Measurements from ENCODE around the gene SOWAHA. TPM values are rescaled to one million over a fixed set of nuclear protein-coding genes. Genes with fewer than 3 reads are reported as not detected.

Gene SOWAHA
- total and polyA plus RNA-seq, 2 donors (not counting 3 experiments of a cell fraction or from before 2014, with no cell fraction given), result not detected

DNA sequence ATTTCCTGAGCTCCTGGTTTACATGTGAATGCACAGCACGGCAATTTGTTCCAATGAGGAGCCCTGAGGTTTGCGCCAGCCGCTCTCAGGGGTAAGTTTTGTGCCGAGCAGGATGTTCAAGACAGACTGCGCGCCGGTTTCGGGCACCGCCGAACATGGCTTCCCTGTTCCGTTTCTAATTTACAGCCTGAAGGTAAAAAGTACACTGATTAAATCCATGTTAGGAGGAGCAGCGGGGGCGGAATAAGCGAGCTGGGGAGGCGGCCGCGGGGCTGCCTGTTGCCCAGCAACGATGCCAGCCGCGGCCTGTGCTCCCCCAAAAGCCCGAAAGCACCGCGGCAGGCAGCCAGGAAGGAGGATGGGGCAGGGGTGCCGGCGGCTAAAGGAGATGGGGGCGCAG, 6.4 kb downstream of the SOWAHA start:
- Histone ChIP-seq H3K9me3 (replicated peaks; ENCODE audit: control insufficient read depth, insufficient read depth, low read length) (no peaks in the 10 kb centered on the region), H3K79me2 (ENCODE audit: control insufficient read depth, insufficient read depth, low read length) (no peaks in the 10 kb centered on the region), H3K4me3 (replicated peaks in 1 of 3; ENCODE audit: insufficient read depth in 1 of 3, low read depth in 1 of 3, low read length in 3 of 3) (no peak overlapping the region), H4K20me1 (replicated peaks; ENCODE audit: control insufficient read depth, extremely low read depth, insufficient read depth, low read length) (no peaks in the 10 kb centered on the region), H3K9ac (replicated peaks; ENCODE audit: extremely low read depth, insufficient read depth, low read length) (no peak overlapping the region), H3K4me2 (ENCODE audit: insufficient read depth, low read length) (no peak overlapping the region), H3K36me3 (ENCODE audit: control insufficient read depth in 2 of 2, extremely low read depth in 1 of 2, insufficient read depth in 2 of 2, low read length in 2 of 2) (peaks cover 0 to 4% of the 10 kb centered on the region in 2 experiments), H3K9me1 (replicated peaks; ENCODE audit: control insufficient read depth, extremely low read depth, insufficient read depth, low read length) (no peaks in the 10 kb centered on the region), H3K4me1 (ENCODE audit: control insufficient read depth, extremely low read depth, insufficient read depth, low read length) (peaks cover 2% of the 10 kb centered on the region), H3K27me3 (ENCODE audit: control insufficient read depth in 2 of 2, insufficient read depth in 2 of 2, low read length in 2 of 2) (no peaks in the 10 kb centered on the region), H3K27ac (ENCODE audit: insufficient read depth, low read depth, low read length) (no peak overlapping the region), H2AFZ (ENCODE audit: low read depth, low read length) (no peak overlapping the region)
- ChIA-PET CTCF (interaction anchor here (0.7 to 5.9 kb wide), 63 partner anchors 10 to 604 kb away, joined by 3 to 179 read pairs (median 5); partner anchors contain the start of genes CCNI2, KIF3A, SEPTIN8 and SHROOM1), POLR2A (no interaction called here)
- no peak for TF ChIP-seq FOS (IDR thresholded peaks at IDR 0.05; ENCODE audit: borderline replicate concordance, insufficient read depth, low read length)
- TF ChIP-seq, protein P1, sequence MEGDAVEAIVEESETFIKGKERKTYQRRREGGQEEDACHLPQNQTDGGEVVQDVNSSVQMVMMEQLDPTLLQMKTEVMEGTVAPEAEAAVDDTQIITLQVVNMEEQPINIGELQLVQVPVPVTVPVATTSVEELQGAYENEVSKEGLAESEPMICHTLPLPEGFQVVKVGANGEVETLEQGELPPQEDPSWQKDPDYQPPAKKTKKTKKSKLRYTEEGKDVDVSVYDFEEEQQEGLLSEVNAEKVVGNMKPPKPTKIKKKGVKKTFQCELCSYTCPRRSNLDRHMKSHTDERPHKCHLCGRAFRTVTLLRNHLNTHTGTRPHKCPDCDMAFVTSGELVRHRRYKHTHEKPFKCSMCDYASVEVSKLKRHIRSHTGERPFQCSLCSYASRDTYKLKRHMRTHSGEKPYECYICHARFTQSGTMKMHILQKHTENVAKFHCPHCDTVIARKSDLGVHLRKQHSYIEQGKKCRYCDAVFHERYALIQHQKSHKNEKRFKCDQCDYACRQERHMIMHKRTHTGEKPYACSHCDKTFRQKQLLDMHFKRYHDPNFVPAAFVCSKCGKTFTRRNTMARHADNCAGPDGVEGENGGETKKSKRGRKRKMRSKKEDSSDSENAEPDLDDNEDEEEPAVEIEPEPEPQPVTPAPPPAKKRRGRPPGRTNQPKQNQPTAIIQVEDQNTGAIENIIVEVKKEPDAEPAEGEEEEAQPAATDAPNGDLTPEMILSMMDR (IDR thresholded peaks at IDR 0.05; ENCODE audit: extremely low read depth in 1 of 2, insufficient read depth in 1 of 2, low read depth in 1 of 2, low read length in 2 of 2), result no peak
- TF ChIP-seq EZH2 (IDR thresholded peaks at IDR 0.05; ENCODE audit: borderline replicate concordance, low read depth, low read length, severe bottlenecking), result no peak
- no peak for TF ChIP-seq MYC (IDR thresholded peaks at IDR 0.05; ENCODE audit: low read depth, low read length)
- TF ChIP-seq, protein P2, sequence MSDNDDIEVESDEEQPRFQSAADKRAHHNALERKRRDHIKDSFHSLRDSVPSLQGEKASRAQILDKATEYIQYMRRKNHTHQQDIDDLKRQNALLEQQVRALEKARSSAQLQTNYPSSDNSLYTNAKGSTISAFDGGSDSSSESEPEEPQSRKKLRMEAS (IDR thresholded peaks at IDR 0.05; ENCODE audit: insufficient read depth, insufficient read length), result no peak
- TF ChIP-seq POLR2AphosphoS5 (IDR thresholded peaks at IDR 0.05; ENCODE audit: insufficient read depth, low read depth, low read length), result no peak
- TF ChIP-seq GATA2 (IDR thresholded peaks at IDR 0.05; ENCODE audit: insufficient read depth, insufficient read length, low read depth, low read length), result no peak
- no peak for TF ChIP-seq JUN (IDR thresholded peaks at IDR 0.05; ENCODE audit: borderline replicate concordance, insufficient read depth, insufficient read length, low read depth)
- no peak for TF ChIP-seq POLR2A (IDR thresholded peaks at IDR 0.05; ENCODE audit: low read depth, low read length)
- intact Hi-C loops (cut with micrococcal nuclease), result no loop called here
- dilution Hi-C loops (cut with MboI; ENCODE audit: extremely low pct_ligation_motif_present, low sequenced_read_pairs), result no loop called here
- FAIRE-seq (no peak), DNase-seq (ENCODE audit: low read depth, low spot score) (no peak)
- no TSS peak for BruUV-seq (replicated peaks)

Measured in endothelial cell of umbilical vein (primary cell).